Fibroblast of the conjunctiva (primary cell): ENCODE measurements around the gene COL9A3.

Experiments
- DNase-seq: peaks from one replicate; pipeline ENCODE4 v3.0.0-alpha.2; 2010; ENCODE audit warnings: low read depth

COL9A3 gene

GRCh38 chr20:62823688-62824475, 7.0 kb downstream of the COL9A3 start:
- DNase-seq, result no peak

GRCh38 chr20:62824476-62825332, 7.9 kb downstream of the COL9A3 start:
- DNase-seq, result no peak

GRCh38 chr20:62825333-62825985, 8.6 kb downstream of the COL9A3 start:
- no peak for DNase-seq

- DNase-seq, result no peak
Measured at GRCh38 chr20:62825986-62826645, 9.3 kb downstream of the COL9A3 start.

GRCh38 chr20:62826646-62827310, 9.9 kb downstream of the COL9A3 start:
- DNase-seq, result no peak

- no peak for DNase-seq
Measured at GRCh38 chr20:62827311-62828038, 10.6 kb downstream of the COL9A3 start.

GRCh38 chr20:62828051-62828450, 11.2 kb downstream of the COL9A3 start:
- DNase-seq, result no peak

GRCh38 chr20:62828511-62829230, 11.8 kb downstream of the COL9A3 start:
- DNase-seq, result no peak

GRCh38 chr20:62829231-62830230, 12.7 kb downstream of the COL9A3 start:
- no peak for DNase-seq

GRCh38 chr20:62830251-62830650, 13.4 kb downstream of the COL9A3 start:
- no peak for DNase-seq

- no peak for DNase-seq
Measured at GRCh38 chr20:62830821-62831220, 14.0 kb downstream of the COL9A3 start.

- no peak for DNase-seq
Measured at GRCh38 chr20:62831361-62831788, 14.5 kb downstream of the COL9A3 start.

- no peak for DNase-seq
Measured at GRCh38 chr20:62831854-62832211, 15.0 kb downstream of the COL9A3 start.

GRCh38 chr20:62832212-62832922, 15.5 kb downstream of the COL9A3 start:
- no peak for DNase-seq

- no peak for DNase-seq
Measured at GRCh38 chr20:62832951-62833391, 16.1 kb downstream of the COL9A3 start.

GRCh38 chr20:62834967-62835730, 18.3 kb downstream of the COL9A3 start:
- no peak for DNase-seq
